KBM-7 (cell line): ENCODE data around the gene EXOC5.
A peak's percentile ranks its signal among the peaks of the same experiment; 100 is the strongest.

Experiments
- DNase-seq: peaks from one replicate; pipeline ENCODE4 v3.0.0-alpha.2; 2015
- in situ Hi-C: fragments of 300-500 bp; cut with MboI; formaldehyde crosslinking; loops from 2 replicates; pipeline ENCODE4 v1.14.3; 2020; ENCODE audit warnings: low sequenced_read_pairs, low pct_unique_long_range_greater_than_20kb, mixed read lengths

Gene EXOC5

DNA sequence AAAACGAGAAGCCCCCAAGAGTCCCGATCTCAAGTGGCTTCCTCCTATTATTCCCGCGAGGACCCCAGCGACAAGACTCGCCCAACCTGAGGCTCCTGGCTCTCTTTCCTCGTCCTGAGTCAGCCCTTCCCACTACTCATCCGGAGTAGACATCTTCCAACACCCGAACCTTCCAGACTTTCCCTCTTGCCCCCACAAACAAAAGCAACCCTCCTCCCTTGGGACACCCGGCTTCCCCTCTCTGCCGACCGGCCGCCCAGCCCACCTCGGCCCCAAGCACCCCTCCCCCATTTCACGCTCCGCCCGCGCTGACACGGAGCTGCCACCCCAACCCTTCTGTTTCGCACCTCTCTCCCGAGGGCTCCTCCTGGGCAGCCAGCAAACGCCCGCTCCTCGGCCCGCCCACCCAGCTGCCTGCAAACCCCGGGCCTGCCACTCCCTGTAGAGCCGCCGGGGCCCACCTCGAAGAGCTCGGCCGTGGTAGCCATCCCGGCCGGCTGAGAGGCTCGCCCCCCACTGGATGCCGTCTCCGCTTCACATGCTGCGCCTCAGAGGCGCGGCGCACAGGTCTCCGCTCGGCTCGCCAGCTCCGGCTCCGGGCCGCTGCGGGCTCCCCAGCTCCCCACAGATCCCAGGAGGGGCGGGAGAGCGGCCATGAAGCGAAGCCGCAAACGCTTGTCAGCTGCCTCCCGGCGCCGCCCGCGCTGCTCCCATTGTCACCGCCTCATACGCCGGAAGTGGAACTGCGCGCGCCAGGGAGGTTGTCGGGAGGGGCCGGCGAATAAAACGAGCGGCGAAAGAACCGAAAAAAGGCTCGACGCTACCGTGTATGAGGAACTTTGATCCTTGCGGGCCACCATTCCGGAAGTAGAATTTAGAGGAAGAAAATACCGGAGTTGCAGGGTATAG, at the start of gene EXOC5, which contains the start of gene AP5M1:
Gene EXOC5, minus strand, starts transcription at position 745 of the 909 bp plus-strand sequence. Its CDS starts 257 bp downstream, at position 488.
Gene AP5M1, plus strand, starts transcription at position 811 of the 909 bp plus-strand sequence. CDS start 344 bp downstream, outside the sequence.
- in situ Hi-C loops = no loop called here
- peak; percentile 95 for DNase-seq

DNA sequence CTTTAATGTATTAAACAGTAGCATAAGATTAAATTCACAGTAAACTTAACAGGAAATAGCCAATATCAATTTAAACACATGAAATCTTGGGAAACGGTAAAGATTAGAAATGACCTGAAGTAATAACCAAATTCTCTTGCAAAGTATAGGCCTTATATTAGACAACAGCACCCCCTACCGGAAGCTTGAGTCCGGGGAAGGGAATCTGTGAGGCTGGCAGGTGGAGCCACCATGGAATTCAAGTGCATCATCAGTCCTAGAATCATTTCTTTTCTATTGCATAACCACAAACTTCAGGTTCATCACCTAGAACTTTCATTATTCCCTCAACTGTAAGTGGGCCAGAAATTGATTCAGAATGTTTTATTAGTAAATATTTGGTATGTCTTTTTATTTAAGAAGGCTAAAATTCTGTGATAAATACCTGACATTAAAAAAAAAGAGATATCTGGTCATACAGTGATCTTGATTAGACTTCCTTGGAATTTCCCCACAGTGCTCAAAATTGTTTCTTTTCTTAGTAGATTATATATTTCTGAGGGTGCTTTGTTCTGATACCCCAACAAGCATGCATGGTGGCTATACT, 48.6 kb upstream of the EXOC5 start:
- in situ Hi-C loops = no loop called here
- peak; percentile 73 for DNase-seq

GRCh38 chr14:57314396-57315089, 45.8 kb upstream of the EXOC5 start:
- DNase-seq = peak; percentile 18
- in situ Hi-C loops = no loop called here

GRCh38 chr14:57302883-57303282, 34.2 kb upstream of the EXOC5 start:
- no peak for DNase-seq
- in situ Hi-C loops = no loop called here

GRCh38 chr14:57299511-57299910, 30.8 kb upstream of the EXOC5 start:
- in situ Hi-C loops = no loop called here
- no peak for DNase-seq

DNA sequence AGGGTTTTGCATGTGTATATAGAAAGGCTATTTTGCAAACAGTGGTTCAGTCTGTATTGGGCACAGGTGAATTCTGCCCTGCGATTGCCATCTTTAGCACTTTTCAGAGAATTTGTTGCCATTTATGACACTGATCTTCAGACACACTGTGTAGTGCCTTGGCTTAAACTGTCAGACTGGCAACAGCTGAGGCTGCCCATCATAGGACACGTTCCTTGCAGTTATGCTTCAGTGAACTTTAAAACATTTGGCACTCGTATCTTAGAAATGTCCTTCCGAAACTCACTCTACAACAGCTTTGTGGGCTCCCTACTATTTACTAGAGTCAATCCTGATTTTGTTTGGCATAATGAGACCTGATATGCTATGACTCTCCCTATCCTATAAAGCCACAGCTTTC, 29.1 kb upstream of the EXOC5 start:
- no peak for DNase-seq
- in situ Hi-C loops = no loop called here

DNA sequence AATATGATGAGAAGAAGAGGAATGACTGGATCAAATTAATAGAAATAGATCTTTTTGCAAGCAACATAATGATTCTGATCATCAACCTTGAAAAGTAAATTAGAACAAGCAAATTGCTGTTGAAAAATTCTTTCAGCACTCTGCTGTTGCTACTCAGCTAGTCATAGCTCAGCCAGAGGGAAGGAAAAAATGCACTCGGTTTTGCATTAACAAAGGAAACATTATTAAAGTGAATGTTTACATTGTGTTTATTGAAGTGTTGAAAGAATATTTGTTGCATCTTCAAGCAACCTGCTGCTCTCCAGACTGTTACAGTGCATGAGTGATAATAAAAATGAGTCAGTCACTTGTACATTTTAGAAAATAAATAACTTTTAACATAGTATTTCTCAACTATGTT, 26.5 kb upstream of the EXOC5 start:
- in situ Hi-C loops = no loop called here
- DNase-seq = no peak

DNA sequence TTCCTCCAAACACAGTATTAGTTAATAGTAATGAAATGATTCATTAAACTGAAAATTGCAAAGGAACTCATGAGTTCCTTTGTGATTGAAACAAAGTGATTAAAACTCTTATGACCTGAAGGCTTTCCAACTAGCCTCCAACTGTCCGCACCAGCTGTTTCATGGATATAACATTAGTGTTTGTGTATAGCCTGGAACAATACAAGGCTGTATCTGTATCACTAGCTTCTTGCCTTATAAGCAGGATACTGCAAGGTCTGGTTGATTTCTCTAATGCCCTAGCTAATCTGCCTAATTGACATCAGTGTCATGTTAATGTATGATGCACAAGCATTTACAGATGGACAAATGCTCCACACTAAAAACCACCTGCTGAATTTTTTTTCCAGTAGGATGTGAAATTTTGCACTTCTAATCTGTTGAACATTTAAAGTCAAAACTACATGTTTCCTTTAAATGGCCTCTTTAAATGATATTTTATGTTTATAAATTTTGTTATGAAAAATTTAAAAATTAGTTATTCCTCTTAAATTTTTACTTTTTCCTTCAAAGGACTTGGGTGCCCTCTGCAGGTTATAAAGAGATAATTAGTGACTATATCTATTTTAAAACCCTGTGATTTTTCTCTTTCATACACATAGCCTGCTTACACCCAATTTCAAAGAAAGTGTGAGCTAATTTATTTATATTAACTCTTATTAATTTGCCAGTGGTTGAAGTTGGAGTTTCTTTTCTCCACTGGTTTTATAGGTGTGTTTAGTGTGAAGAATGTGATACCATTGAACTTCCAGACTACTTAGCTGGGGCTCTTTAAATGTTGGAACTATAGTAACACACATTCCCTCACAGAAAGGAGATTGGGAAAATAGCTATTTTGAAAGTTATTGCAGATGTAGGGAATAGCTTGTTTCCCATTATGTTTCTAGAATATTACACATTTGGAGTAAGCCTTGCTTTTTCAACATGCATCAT, 25.4 kb upstream of the EXOC5 start:
- in situ Hi-C loops = no loop called here
- peak; percentile 13 for DNase-seq

DNA sequence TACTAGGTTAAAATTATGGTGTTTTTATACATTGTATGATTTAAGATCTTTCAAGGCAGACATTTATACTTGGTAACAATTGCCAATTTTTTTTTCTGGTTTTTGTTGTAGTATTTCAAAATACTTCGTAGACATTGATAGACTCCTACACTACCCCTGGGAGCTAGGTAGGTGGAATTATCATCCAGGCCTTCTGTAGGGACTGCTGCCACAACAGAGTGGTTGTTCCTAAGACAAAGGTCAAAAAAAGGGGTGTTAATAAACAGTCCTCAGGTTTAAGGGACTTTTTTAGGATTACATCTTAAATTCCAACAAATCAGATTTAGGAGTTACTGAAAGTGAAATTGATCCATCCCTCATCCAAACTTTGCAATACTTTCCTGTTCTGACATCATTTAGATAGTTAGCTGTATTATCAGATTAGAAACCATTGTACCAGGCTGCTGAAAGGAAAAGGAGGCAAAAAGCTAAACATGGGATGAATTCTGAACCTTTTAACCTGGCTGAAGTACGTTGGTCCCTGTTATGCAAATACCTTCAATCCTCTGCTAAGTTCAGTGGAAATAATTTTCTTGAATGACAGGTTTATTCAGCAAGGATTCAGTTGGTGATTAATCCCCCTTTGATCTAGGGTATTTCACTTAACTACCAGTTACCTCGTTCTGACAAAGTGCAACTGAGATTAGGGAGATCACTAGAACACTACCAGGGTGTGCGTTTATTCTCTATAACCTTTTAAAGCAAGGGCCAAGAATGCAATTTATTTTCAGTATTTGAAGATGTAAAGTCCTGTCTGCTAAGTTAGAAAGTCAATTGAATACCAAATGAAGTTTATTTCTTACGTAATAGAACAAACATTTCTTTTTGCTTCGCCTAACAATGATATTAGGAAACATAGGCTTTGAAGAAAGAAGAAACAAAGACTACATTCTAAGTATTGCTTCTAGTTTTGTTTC, 23.3 kb upstream of the EXOC5 start:
- in situ Hi-C loops = no loop called here
- DNase-seq = no peak

DNA sequence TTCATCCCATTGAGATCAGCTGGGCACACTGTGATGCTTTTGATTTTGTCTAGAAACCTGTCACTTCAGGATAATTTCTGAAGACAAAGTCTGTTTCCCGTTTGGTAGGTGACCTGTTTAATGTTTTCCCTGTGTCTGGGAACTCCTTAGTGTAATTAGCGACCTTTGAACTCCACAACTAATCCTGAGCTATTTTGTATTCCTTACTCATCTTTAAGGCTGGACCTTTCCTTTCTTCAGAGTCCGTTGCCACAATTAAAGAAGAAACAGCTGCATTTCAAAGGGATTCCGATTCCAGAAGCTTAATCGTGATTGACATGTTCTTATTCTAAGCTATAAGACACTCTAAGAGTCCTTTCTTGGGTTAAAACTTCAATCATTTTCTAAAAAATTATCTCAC, 22.0 kb upstream of the EXOC5 start:
- in situ Hi-C loops = no loop called here
- DNase-seq = no peak

DNA sequence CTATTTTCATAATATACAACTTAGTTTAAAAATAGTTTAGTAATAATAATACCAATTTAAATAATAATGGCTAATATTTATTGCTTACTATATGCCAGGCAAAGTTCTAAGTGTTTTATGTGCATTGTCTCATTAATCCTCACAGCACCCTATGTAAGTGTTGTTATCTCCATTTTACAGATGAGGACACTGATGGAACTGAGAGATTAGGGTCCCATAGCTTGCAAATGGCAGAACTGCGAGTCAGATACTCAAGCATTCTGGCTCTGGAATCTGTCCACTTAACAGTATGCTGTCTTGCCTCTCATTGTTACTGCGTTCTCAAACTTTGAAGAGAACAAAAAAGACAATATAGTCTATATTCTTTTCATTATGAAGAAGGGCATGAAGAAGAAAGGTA, 19.0 kb upstream of the EXOC5 start:
- in situ Hi-C loops = no loop called here
- DNase-seq = no peak

GRCh38 chr14:57277062-57277461, 8.4 kb upstream of the EXOC5 start:
- no peak for DNase-seq
- in situ Hi-C loops = no loop called here

GRCh38 chr14:57275023-57275664, 6.4 kb upstream of the EXOC5 start:
- in situ Hi-C loops = no loop called here
- no peak for DNase-seq

- DNase-seq = no peak
- in situ Hi-C loops = no loop called here
These were observed 5.8 kb upstream of the EXOC5 start for GRCh38 chr14:57274551-57274950.

- in situ Hi-C loops = no loop called here
These were observed 4.5 kb upstream of the EXOC5 start for GRCh38 chr14:57273236-57273635.

DNA sequence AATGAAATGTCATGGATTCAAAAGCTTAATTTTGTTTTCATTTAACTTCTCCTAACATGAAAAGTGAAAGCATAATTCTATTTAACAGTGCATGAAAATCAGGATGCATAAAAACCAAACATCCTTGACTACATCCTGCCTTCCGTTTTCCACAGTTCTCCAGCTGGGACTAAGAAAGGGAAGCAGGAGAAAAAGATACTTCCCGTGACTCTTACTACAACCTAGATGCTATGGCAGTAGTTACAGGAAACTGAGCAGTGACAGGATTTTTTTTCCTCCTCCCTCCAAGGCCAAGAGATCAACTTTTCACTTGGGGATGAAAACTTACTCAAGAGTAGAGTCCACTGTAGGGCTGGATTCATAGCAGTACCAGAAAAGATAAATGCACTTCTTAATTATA, 2.6 kb downstream of the EXOC5 start:
- DNase-seq = peak; percentile 8
- in situ Hi-C loops = no loop called here

More at GRCh38 chr14:57273236-57273635, 4.5 kb upstream of the EXOC5 start:
- DNase-seq = no peak

DNA sequence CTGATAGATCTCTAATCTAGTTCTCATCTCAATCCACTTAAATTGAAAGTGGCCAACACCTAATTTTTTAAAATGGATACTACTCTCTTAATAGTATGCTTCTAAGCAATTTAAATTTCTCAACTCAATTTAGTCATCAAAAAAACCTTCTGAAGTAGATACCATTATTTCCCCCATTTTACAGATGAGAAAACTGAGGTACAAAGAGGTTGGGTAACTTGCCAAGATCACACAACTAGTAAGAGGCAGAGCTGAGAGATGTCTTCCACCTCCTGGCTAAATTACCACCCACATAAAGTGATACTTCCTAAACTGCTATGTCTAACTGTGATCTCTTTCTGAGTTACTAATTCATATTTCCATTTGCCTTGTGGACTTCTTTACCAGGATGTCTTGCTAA, 6.6 kb downstream of the EXOC5 start:
- no peak for DNase-seq
- in situ Hi-C loops = no loop called here
